ENCODE results near the gene FCRL5. TPM values are rescaled to one million over a fixed set of nuclear protein-coding genes. Genes with fewer than 3 reads are reported as not detected.
"Not testable (repeated sequence)": the region's sequence is repeated elsewhere in the genome, so short reads cannot be mapped to it uniquely, and the experiment has no call there.

Gene FCRL5
- total RNA-seq, 1 donor from 2014 or later = not detected

DNA sequence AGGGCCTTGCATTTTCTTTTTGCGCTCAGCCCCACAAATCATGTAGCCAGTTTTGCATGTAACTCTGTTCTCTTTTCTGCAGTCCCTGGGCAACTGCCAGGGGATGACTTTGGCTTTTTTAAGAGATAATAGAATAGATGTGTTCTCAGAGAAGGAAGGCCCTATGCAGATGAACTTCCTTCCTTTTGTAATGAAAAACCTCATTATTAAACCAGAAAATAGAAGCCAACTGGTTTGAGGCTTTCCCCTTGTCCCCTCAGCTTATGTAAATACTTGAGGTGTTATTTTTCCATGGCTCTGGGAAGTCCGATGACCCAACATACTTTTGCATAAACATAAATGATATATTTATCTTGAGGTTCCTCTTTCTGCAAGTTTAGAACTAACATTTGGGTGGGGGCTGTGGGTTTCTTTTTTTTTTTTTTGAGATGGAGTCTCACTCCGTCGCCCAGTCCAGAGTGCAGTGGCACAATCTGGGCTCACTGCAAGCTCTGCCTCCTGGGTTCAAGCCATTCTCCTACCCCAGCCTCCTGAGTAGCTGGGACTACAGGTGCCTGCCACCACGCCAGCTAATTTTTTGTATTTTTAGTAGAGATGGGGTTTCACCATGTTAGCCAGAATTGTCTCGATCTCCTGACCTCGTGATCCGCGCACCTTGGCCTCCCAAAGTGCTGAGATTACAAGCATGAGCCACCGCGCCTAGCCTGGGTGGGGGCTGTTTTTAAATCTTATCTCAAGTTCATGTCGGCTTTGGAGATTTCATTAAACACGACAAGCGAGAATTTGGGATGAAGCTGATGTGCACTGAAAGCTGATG, 14.4 kb upstream of the FCRL5 start:
- Histone ChIP-seq H3K9me3 (ENCODE audit: low read depth) (no peaks in the 10 kb centered on the region), H3K27ac (no peak overlapping the region), H3K9ac (no peak overlapping the region), H3K27me3 (no peaks in the 10 kb centered on the region), H3K4me3 (no peak overlapping the region), H3K4me2 (no peak overlapping the region), H3K79me2 (ENCODE audit: low read depth) (no peaks in the 10 kb centered on the region), H4K20me1 (ENCODE audit: low read depth) (no peaks in the 10 kb centered on the region), H2AFZ (replicated peaks) (no peak overlapping the region), H3K4me1 (no peaks in the 10 kb centered on the region), H3K36me3 (no peaks in the 10 kb centered on the region), H3F3A (ENCODE audit: low read depth) (no peaks in the 10 kb centered on the region)
- DNase-seq (ENCODE audit: low spot score) = no peak
- Mint-ChIP-seq H3K4me1 (no peaks in the 10 kb centered on the region), H3K9me3 (no peaks in the 10 kb centered on the region), H3K27me3 (ENCODE audit: insufficient read depth, low read depth) (peaks cover 3% of the 10 kb centered on the region), H3K27ac (no peak overlapping the region), H3K36me3 (no peaks in the 10 kb centered on the region), H3K4me3 (no peak overlapping the region)
- TF ChIP-seq EZH2phosphoT487 (IDR thresholded peaks at IDR 0.05) = no peak

DNA sequence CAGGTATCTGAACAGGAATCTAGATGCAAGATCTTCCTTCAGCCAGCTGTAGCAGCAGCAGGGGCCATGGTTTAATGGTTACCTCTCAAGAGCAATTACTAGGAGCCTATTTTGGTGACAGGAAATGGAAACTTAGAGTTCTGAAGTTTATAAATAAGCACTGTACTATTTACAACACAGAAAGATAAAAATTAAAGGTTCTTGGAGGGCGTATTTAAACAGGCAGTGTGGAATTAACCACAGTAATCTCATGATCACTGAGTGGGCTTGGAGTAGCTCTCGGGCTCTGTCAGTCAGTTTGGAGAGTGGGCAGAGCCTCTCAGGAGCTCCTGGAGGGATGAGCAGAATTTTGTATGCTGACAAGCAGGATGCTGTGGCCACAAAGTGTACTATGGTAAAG, 10.2 kb upstream of the FCRL5 start:
- Mint-ChIP-seq H3K9me3 (no peaks in the 10 kb centered on the region), H3K36me3 (no peaks in the 10 kb centered on the region), H3K27ac (no peak overlapping the region), H3K4me3 (no peak overlapping the region), H3K4me1 (no peaks in the 10 kb centered on the region), H3K27me3 (ENCODE audit: insufficient read depth, low read depth) (peaks cover 3% of the 10 kb centered on the region)
- Histone ChIP-seq H3K27ac (no peak overlapping the region), H3K9me3 (ENCODE audit: low read depth) (no peaks in the 10 kb centered on the region), H2AFZ (replicated peaks) (no peak overlapping the region), H3K27me3 (no peaks in the 10 kb centered on the region), H3K36me3 (no peaks in the 10 kb centered on the region), H3K4me2 (no peak overlapping the region), H3K4me1 (no peaks in the 10 kb centered on the region), H4K20me1 (ENCODE audit: low read depth) (no peaks in the 10 kb centered on the region), H3K9ac (no peak overlapping the region), H3F3A (ENCODE audit: low read depth) (no peaks in the 10 kb centered on the region), H3K4me3 (no peak overlapping the region), H3K79me2 (ENCODE audit: low read depth) (no peaks in the 10 kb centered on the region)
- DNase-seq (ENCODE audit: low spot score) = no peak
- no peak for TF ChIP-seq EZH2phosphoT487 (IDR thresholded peaks at IDR 0.05)
- TF ChIP-seq, protein P1, sequence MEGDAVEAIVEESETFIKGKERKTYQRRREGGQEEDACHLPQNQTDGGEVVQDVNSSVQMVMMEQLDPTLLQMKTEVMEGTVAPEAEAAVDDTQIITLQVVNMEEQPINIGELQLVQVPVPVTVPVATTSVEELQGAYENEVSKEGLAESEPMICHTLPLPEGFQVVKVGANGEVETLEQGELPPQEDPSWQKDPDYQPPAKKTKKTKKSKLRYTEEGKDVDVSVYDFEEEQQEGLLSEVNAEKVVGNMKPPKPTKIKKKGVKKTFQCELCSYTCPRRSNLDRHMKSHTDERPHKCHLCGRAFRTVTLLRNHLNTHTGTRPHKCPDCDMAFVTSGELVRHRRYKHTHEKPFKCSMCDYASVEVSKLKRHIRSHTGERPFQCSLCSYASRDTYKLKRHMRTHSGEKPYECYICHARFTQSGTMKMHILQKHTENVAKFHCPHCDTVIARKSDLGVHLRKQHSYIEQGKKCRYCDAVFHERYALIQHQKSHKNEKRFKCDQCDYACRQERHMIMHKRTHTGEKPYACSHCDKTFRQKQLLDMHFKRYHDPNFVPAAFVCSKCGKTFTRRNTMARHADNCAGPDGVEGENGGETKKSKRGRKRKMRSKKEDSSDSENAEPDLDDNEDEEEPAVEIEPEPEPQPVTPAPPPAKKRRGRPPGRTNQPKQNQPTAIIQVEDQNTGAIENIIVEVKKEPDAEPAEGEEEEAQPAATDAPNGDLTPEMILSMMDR (IDR thresholded peaks at IDR 0.05) = no peak
- no peak for TF ChIP-seq EZH2 (IDR thresholded peaks at IDR 0.05)

DNA sequence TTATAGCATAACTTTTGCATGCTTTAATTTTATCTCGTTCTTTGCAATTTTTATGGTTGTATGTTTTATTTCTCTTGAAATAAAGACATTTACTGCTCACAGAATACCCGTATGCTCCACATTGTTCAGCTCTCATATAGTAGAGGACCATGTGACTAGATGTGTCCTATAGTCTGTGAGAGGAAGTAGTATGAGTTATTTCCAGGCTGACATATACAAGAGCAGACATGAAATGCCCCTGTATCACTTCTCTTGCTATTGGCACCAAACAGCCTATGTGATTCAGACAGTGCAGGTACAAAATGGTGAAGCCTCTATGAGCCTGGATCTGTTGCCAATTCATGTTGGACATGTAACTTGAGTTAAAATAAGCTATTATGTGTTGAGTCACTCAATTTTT, 5.8 kb upstream of the FCRL5 start:
- no peaks in the 10 kb centered on the region for H3F3A ChIP-seq (ENCODE audit: low read depth)
- H3K9me3 ChIP-seq (ENCODE audit: low read depth) = no peaks in the 10 kb centered on the region
- H3K4me1 Mint-ChIP-seq = no peaks in the 10 kb centered on the region
- TF ChIP-seq EZH2phosphoT487 (IDR thresholded peaks at IDR 0.05) = no peak
- no peak overlapping the region for H2AFZ ChIP-seq (replicated peaks)
- H3K4me2 ChIP-seq = no peak overlapping the region
- H3K36me3 ChIP-seq = no peaks in the 10 kb centered on the region
- H3K4me1 ChIP-seq = no peaks in the 10 kb centered on the region
- H3K27me3 ChIP-seq = no peaks in the 10 kb centered on the region
- H3K9ac ChIP-seq = no peak overlapping the region
- no peaks in the 10 kb centered on the region for H3K79me2 ChIP-seq (ENCODE audit: low read depth)
- no peaks in the 10 kb centered on the region for H3K36me3 Mint-ChIP-seq
- H3K27ac Mint-ChIP-seq = no peak overlapping the region
- H3K27ac ChIP-seq = no peak overlapping the region
- H4K20me1 ChIP-seq (ENCODE audit: low read depth) = no peaks in the 10 kb centered on the region
- no peaks in the 10 kb centered on the region for H3K27me3 Mint-ChIP-seq (ENCODE audit: insufficient read depth, low read depth)
- no peak overlapping the region for H3K4me3 Mint-ChIP-seq
- no peak overlapping the region for H3K4me3 ChIP-seq
- H3K9me3 Mint-ChIP-seq = no peaks in the 10 kb centered on the region
- no peak for DNase-seq (ENCODE audit: low spot score)

DNA sequence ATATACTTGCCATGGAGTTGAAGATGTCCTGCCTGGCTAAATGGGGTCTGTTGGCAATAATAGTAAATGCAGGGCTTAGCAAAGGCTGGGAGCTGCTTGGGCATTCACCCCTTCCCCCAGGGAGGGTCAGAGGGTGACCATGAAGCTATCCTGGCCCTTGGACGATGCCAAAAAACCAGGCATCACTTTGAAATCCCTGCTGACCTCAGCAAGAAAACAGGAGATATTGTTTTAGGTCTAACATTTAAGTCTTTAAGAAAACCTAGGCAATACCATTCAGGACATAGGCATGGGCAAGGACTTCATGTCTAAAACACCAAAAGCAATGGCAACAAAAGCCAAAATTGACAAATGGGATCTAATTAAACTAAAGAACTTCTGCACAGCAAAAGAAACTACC, 4.2 kb downstream of the FCRL5 start:
- H3F3A ChIP-seq (ENCODE audit: low read depth); H4K20me1 ChIP-seq (ENCODE audit: low read depth); H3K79me2 ChIP-seq (ENCODE audit: low read depth); DNase-seq (ENCODE audit: low spot score); H3K36me3 Mint-ChIP-seq; H3K4me1 Mint-ChIP-seq; H3K27me3 Mint-ChIP-seq (ENCODE audit: insufficient read depth, low read depth); H3K4me3 Mint-ChIP-seq; H3K27ac Mint-ChIP-seq; H3K27ac ChIP-seq; H3K9me3 Mint-ChIP-seq; H3K4me3 ChIP-seq; H3K9me3 ChIP-seq (ENCODE audit: low read depth); H3K4me2 ChIP-seq; H3K9ac ChIP-seq; H3K4me1 ChIP-seq; H2AFZ ChIP-seq (replicated peaks); H3K27me3 ChIP-seq; H3K36me3 ChIP-seq: not testable (repeated sequence)

DNA sequence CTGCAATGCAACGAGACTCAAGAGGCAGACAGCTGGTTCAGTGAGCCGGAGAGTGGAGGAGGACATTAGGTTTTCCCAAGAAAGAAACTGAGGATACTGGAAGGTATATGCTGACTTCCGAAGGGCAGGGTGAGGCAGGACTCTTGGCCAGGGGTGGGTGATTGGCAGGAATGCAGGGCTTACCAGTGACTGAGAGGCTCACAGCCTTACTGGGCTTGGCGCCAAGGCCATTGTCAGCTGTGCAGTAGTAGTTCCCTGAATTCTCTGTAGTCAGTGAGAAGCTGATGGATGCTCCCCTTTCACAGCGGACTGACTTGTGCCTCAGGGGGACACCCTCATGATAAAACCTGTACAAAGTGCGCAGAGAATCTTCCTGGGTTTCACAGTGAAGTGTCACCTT, 9.6 kb downstream of the FCRL5 start:
- no peaks in the 10 kb centered on the region for H3K27me3 ChIP-seq
- no peak overlapping the region for H2AFZ ChIP-seq (replicated peaks)
- H3K36me3 ChIP-seq = no peaks in the 10 kb centered on the region
- no peak overlapping the region for H3K4me3 ChIP-seq
- H3K4me2 ChIP-seq = no peak overlapping the region
- no peaks in the 10 kb centered on the region for H3K79me2 ChIP-seq (ENCODE audit: low read depth)
- TF ChIP-seq EZH2phosphoT487 (IDR thresholded peaks at IDR 0.05) (no peak), EZH2 (IDR thresholded peaks at IDR 0.05) (no peak)
- TF ChIP-seq, protein P1 (IDR thresholded peaks at IDR 0.05) = no peak
- H3K4me1 ChIP-seq = no peaks in the 10 kb centered on the region
- H3K9me3 ChIP-seq (ENCODE audit: low read depth) = no peaks in the 10 kb centered on the region
- H3K27ac ChIP-seq = no peak overlapping the region
- no peaks in the 10 kb centered on the region for H4K20me1 ChIP-seq (ENCODE audit: low read depth)
- H3K27ac Mint-ChIP-seq = no peak overlapping the region
- H3K27me3 Mint-ChIP-seq (ENCODE audit: insufficient read depth, low read depth) = no peaks in the 10 kb centered on the region
- no peaks in the 10 kb centered on the region for H3K36me3 Mint-ChIP-seq
- DNase-seq (ENCODE audit: low spot score) = no peak
- H3K9me3 Mint-ChIP-seq = no peaks in the 10 kb centered on the region
- no peaks in the 10 kb centered on the region for H3F3A ChIP-seq (ENCODE audit: low read depth)
- H3K4me3 Mint-ChIP-seq = no peak overlapping the region
- H3K9ac ChIP-seq = no peak overlapping the region
- no peaks in the 10 kb centered on the region for H3K4me1 Mint-ChIP-seq
